ENCODE measurements around the gene GREM1.

Gene GREM1

DNA sequence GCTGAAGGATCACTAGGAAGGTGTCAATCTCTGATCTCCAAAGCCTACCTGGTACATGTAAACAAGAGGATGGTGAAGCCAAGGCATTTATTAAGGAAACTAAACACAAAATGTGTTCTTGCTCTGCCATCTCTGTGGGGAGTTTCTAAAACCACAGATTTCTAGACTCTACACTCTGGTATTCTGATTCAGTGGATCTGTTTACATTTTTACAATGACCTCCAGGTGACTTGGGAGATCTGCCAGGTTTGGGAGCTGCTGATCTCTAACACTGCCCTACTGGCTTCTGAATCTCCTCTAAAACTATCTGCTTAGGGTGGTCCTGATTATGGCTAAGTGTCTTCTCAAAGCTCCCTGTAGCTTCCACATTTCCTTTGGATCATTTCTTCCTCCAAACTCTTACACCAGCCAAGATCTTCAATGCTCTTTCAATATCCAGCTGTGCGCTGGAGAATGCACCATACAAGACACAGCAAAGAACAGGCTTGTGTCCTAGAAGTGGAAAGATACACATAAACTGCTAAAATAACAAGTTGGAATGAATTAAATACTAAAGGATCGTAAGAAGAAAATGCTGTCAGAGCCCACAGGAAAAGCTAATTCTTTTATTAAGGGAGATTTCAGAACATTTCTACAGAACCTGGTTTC, 72.7 kb downstream of the GREM1 start:
- no peak for DNase-seq

DNA sequence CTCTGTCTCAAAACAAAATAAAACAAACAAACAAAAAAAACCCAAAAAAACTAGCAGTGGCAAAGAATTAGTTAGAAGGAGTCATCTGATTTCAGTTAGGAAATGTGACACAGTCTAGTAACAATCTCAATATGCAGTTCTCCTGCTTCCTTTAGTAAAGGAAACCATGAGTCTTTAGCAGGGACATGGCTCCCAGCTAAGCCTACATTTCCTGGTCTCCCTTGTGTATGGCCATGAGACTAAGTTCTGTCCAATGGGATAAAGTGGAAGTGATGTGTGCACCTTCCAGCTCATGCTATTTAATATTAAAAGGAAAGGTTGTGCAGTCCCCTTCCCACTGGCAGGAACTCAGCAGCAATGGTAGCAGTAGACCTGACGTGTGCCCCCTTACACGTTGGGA, 74.6 kb downstream of the GREM1 start:
- no peak for DNase-seq

Data from activated effector memory CD4-positive, alpha-beta T cell treated with anti-CD3 and anti-CD28 coated beads, Interleukin-2, amount 50 U/mL, for 16 hours (primary cell).